A549 (cell line): ENCODE results near the gene CDK14. TPM values are rescaled to one million over a fixed set of nuclear protein-coding genes. Genes with fewer than 3 reads are reported as not detected.

Experiments
- ATAC-seq, 2 experiments: fragments of 200-7000 bp in 1 of 2; fragments of >200 bp in 1 of 2; cut with Nextera tagmentation in 1 of 2; cut with Tn5 transposase in 1 of 2; 3 replicates each; pipeline versions ENCODE4 v1.8.0 to v1.9.1; 2018 to 2020; ENCODE audit warnings: mild to moderate bottlenecking in 1 of 2, moderate library complexity in 1 of 2
- CTCF ChIA-PET: fragments of 300-600 bp; sonication (Branson Sonifier 250); formaldehyde crosslinking; extraction: SDS; loops from one replicate; lab custom pipeline; 2021; ENCODE audit warnings: antibody characterized with exemption, inconsistent platforms; lab: Yijun Ruan, JAX
- POLR2A ChIA-PET: fragments of 350-600 bp; formaldehyde crosslinking; extraction: SDS; loops from one replicate; lab custom pipeline; 2021; ENCODE audit warnings: antibody characterized with exemption, inconsistent platforms; lab: Yijun Ruan, JAX
- DNase-seq, 2 experiments: peaks; one replicate each; pipeline versions ENCODE4 v3.0.0 to v3.0.0-alpha.2; 2011 to 2016; ENCODE audit warnings: low read depth in 1 of 2, low spot score in 1 of 2
- FAIRE-seq: peaks from 2 replicates; lab custom pipeline; 2011; peaks lifted over from hg19 to GRCh38; lab: Jason Lieb, UNC
- H3K27ac ChIP-seq, 2 experiments: fragments of >200 bp; sonication (Bioruptor Twin); formaldehyde crosslinking; 3 replicates each; pipeline ENCODE4 v1.5.1; 2016 to 2017
- H3K4me1 ChIP-seq: fragments of >200 bp; sonication (Bioruptor Twin); formaldehyde crosslinking; 3 replicates; pipeline ENCODE4 v1.6.1; 2016
- H3K4me2 ChIP-seq: fragments of >200 bp; sonication (Bioruptor Twin); formaldehyde crosslinking; 3 replicates; pipeline ENCODE4 v1.6.1; 2016
- H3K4me3 ChIP-seq: fragments of >200 bp; sonication (Bioruptor Twin); formaldehyde crosslinking; 3 replicates; pipeline ENCODE4 v1.5.1; 2016
- H3K9me3 ChIP-seq: fragments of >200 bp; sonication (Bioruptor Twin); formaldehyde crosslinking; 3 replicates; pipeline ENCODE4 v1.6.1; 2016
- BCL3 ChIP-seq: fragments of >200 bp; sonication (Bioruptor Twin); formaldehyde crosslinking; IDR thresholded peaks from 3 replicates; pipeline ENCODE4 v1.6.1; 2016
- CBX8 ChIP-seq: fragments of 200-600 bp; sonication (generic); IDR thresholded peaks from 2 replicates; pipeline ENCODE4 v1.6.1; 2016
- CHD4 ChIP-seq: fragments of 200-600 bp; sonication (generic); IDR thresholded peaks from 2 replicates; pipeline ENCODE4 v1.6.1; 2016; ENCODE audit warnings: antibody characterized with exemption, mild to moderate bottlenecking, borderline replicate concordance
- EHF ChIP-seq: fragments of 250-450 bp; sonication (Bioruptor Pico); IDR thresholded peaks from 2 replicates; pipeline ENCODE4 v1.5.0; 2020; ENCODE audit warnings: mild to moderate bottlenecking
- EHMT2 ChIP-seq: fragments of 200-600 bp; sonication (generic); IDR thresholded peaks from 2 replicates; pipeline ENCODE4 v1.6.1; 2016; ENCODE audit warnings: antibody characterized with exemption, low read depth, mild to moderate bottlenecking, moderate library complexity
- GATA3 ChIP-seq: IDR thresholded peaks from 2 replicates; pipeline ENCODE4 v1.6.1; 2012; ENCODE audit warnings: borderline replicate concordance
- HOXA7 ChIP-seq: fragments of 250-450 bp; sonication (Bioruptor Pico); IDR thresholded peaks from 2 replicates; pipeline ENCODE4 v1.5.0; 2020; ENCODE audit warnings: mild to moderate bottlenecking, moderate library complexity
- HOXB5 ChIP-seq: fragments of 250-450 bp; sonication (Bioruptor Pico); IDR thresholded peaks from 2 replicates; pipeline ENCODE4 v1.5.0; 2020; ENCODE audit warnings: mild to moderate bottlenecking, moderate library complexity
- JUNB ChIP-seq: fragments of >200 bp; sonication (Bioruptor Twin); formaldehyde crosslinking; IDR thresholded peaks from 2 replicates; pipeline ENCODE4 v1.6.1; 2016
- KDM5A ChIP-seq: fragments of 200-600 bp; sonication (generic); IDR thresholded peaks from 2 replicates; pipeline ENCODE4 v1.6.1; 2016; ENCODE audit warnings: antibody characterized with exemption, mild to moderate bottlenecking
- NPAS2 ChIP-seq: fragments of 250-450 bp; sonication (Bioruptor Pico); IDR thresholded peaks from 2 replicates; pipeline ENCODE4 v1.8.0; 2022; ENCODE audit warnings: mild to moderate bottlenecking, moderate library complexity, borderline replicate concordance
- POLR2A ChIP-seq: IDR thresholded peaks from 2 replicates; pipeline ENCODE4 v1.6.1; 2012; ENCODE audit warnings: mild to moderate bottlenecking, low read length
- RFX5 ChIP-seq: fragments of 450-650 bp; IDR thresholded peaks from 2 replicates; pipeline ENCODE4 v1.7.1; 2014; ENCODE audit warnings: antibody characterized with exemption, mild to moderate bottlenecking, moderate library complexity
- SMC3 ChIP-seq: fragments of >200 bp; sonication (Bioruptor Twin); formaldehyde crosslinking; IDR thresholded peaks from 3 replicates; pipeline ENCODE4 v1.6.1; 2018; ENCODE audit warnings: inconsistent platforms
- SREBF2 ChIP-seq: fragments of 450-650 bp; IDR thresholded peaks from 2 replicates; pipeline ENCODE4 v1.6.1; 2014; ENCODE audit warnings: mild to moderate bottlenecking, moderate library complexity
- ZC3H11A ChIP-seq: fragments of 450-650 bp; IDR thresholded peaks from 2 replicates; pipeline ENCODE4 v1.6.1; 2014; ENCODE audit warnings: antibody characterized with exemption, mild to moderate bottlenecking
- ZNF302 ChIP-seq: fragments of 250-450 bp; sonication (Bioruptor Pico); IDR thresholded peaks from 2 replicates; pipeline ENCODE4 v1.9.0; 2021; ENCODE audit warnings: inconsistent platforms, mild to moderate bottlenecking, moderate library complexity
- ZSCAN20 ChIP-seq: fragments of 250-450 bp; sonication (Bioruptor Pico); IDR thresholded peaks from 2 replicates; pipeline ENCODE4 v1.8.0; 2022; ENCODE audit warnings: mild to moderate bottlenecking, moderate library complexity
- WGBS: methylation state at CpG from one replicate; pipeline ENCODE4 v1.1.6; 2017; ENCODE audit errors: missing lambda C conversion rate; 5-methylcytosine and 5-hydroxymethylcytosine counted together
- polyA plus RNA-seq, 4 experiments: library from polyadenylated mRNA; depleted of rRNA in 3 of 4; stranded (reverse); fragments of >200 nt; fragmentation: RNase III in 1 of 4; extraction: RNeasy Plus Mini Kit Qiagen cat#74134 plus additional on column Dnase treatment in 1 of 4; gene quantifications; 2 replicates in 3 of 4; 3 replicates in 1 of 4; pipeline ENCODE4 v1.2.3, GENCODE V29; 2011 to 2017
- TF ChIP-seq, protein P1 (sequence below): fragments of 450-650 bp; IDR thresholded peaks from 2 replicates; pipeline ENCODE4 v1.6.1; 2014; ENCODE audit warnings: antibody characterized with exemption
- TF ChIP-seq, protein P2 (sequence below): IDR thresholded peaks from 2 replicates; pipeline ENCODE4 v1.6.1; 2012; ENCODE audit warnings: low read depth, borderline replicate concordance
- TF ChIP-seq, protein P3 (sequence below): fragments of 250-450 bp; sonication (Bioruptor Pico); IDR thresholded peaks from 2 replicates; pipeline ENCODE4 v1.5.0; 2021; ENCODE audit warnings: mild to moderate bottlenecking, moderate library complexity, borderline replicate concordance
- TF ChIP-seq, protein P4 (sequence below): IDR thresholded peaks from 2 replicates; pipeline ENCODE4 v1.6.1; 2012

Gene CDK14
- polyA plus RNA-seq, 2 of the 4 experiments (the other 2 are of a cell fraction): 0.21 to 0.23 TPM

GRCh38 chr7:90777041-90777440 is 180.9 kb downstream of the CDK14 start:
- 2% methylated on average over 2 of the region's 2 CpGs for WGBS
- FAIRE-seq (no peak), DNase-seq (no peak), ATAC-seq (no peak)
- Histone ChIP-seq H3K4me3 (no peak overlapping the region), H3K4me1 (no peaks in the 10 kb centered on the region), H3K9me3 (no peaks in the 10 kb centered on the region), H3K4me2 (no peak overlapping the region), H3K27ac (no peak overlapping the region)
- TF ChIP-seq EHF (CRISPR knock-in tag) (no peak), ZSCAN20 (CRISPR knock-in tag) (no peak), KDM5A (no peak), NPAS2 (no peak), SMC3 (no peak), HOXA7 (CRISPR knock-in tag) (no peak), CHD4 (no peak), ZC3H11A (no peak), RFX5 (no peak), BCL3 (no peak), POLR2A (no peak)
- TF ChIP-seq, protein P1, sequence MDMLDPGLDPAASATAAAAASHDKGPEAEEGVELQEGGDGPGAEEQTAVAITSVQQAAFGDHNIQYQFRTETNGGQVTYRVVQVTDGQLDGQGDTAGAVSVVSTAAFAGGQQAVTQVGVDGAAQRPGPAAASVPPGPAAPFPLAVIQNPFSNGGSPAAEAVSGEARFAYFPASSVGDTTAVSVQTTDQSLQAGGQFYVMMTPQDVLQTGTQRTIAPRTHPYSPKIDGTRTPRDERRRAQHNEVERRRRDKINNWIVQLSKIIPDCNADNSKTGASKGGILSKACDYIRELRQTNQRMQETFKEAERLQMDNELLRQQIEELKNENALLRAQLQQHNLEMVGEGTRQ: no peak
- TF ChIP-seq, protein P2, sequence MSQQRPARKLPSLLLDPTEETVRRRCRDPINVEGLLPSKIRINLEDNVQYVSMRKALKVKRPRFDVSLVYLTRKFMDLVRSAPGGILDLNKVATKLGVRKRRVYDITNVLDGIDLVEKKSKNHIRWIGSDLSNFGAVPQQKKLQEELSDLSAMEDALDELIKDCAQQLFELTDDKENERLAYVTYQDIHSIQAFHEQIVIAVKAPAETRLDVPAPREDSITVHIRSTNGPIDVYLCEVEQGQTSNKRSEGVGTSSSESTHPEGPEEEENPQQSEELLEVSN: no peak
- ChIA-PET CTCF (no interaction called here), POLR2A (no interaction called here)

DNA sequence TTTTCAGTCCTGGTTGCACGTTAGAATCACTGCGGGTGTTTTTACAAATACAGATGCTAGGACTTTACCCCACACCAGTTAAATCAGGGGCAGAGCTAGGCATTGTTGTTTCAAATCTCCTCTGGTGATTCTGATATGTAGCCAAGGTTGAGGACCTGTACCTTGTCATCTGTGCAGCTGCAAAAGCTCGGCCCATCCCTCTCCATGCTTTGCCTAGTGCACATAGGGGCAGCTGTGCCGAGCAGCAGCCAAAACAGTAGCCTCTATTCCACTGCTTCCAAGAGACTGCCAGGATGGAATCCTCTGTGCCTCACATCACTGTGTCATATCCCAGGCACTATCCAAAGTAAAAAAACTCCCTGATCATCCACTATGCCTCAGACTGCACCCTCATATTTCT is 181.3 kb downstream of the CDK14 start:
- ATAC-seq (no peak), FAIRE-seq (no peak), DNase-seq (no peak)
- WGBS: 10% methylated on average over 4 of the region's 4 CpGs
- H3K4me2 ChIP-seq: no peak overlapping the region
- H3K27ac ChIP-seq: no peak overlapping the region
- H3K4me1 ChIP-seq: no peaks in the 10 kb centered on the region
- ChIA-PET CTCF (no interaction called here), POLR2A (no interaction called here)
- H3K4me3 ChIP-seq: no peak overlapping the region
- H3K9me3 ChIP-seq: no peaks in the 10 kb centered on the region
- TF ChIP-seq SREBF2: no peak
- TF ChIP-seq EHF (CRISPR knock-in tag): no peak
- TF ChIP-seq GATA3: no peak
- no peak for TF ChIP-seq SMC3
- no peak for TF ChIP-seq EHMT2
- TF ChIP-seq, protein P2: no peak
- TF ChIP-seq ZNF302 (CRISPR knock-in tag): no peak
- TF ChIP-seq, protein P3, sequence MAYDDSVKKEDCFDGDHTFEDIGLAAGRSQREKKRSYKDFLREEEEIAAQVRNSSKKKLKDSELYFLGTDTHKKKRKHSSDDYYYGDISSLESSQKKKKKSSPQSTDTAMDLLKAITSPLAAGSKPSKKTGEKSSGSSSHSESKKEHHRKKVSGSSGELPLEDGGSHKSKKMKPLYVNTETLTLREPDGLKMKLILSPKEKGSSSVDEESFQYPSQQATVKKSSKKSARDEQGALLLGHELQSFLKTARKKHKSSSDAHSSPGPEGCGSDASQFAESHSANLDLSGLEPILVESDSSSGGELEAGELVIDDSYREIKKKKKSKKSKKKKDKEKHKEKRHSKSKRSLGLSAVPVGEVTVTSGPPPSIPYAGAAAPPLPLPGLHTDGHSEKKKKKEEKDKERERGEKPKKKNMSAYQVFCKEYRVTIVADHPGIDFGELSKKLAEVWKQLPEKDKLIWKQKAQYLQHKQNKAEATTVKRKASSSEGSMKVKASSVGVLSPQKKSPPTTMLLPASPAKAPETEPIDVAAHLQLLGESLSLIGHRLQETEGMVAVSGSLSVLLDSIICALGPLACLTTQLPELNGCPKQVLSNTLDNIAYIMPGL: no peak
- no peak for TF ChIP-seq HOXB5 (CRISPR knock-in tag)
- TF ChIP-seq CBX8: no peak
- TF ChIP-seq KDM5A: no peak
- TF ChIP-seq ZSCAN20 (CRISPR knock-in tag): no peak
- no peak for TF ChIP-seq JUNB
- TF ChIP-seq, protein P4, sequence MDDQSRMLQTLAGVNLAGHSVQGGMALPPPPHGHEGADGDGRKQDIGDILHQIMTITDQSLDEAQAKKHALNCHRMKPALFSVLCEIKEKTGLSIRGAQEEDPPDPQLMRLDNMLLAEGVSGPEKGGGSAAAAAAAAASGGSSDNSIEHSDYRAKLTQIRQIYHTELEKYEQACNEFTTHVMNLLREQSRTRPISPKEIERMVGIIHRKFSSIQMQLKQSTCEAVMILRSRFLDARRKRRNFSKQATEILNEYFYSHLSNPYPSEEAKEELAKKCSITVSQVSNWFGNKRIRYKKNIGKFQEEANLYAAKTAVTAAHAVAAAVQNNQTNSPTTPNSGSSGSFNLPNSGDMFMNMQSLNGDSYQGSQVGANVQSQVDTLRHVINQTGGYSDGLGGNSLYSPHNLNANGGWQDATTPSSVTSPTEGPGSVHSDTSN: no peak
